ENCODE measurements around the gene BCL6.

The BCL6 gene

GRCh38 chr3:187738331-187739093, 6.8 kb downstream of the BCL6 start:
- peak; percentile 84 for DNase-seq

DNA sequence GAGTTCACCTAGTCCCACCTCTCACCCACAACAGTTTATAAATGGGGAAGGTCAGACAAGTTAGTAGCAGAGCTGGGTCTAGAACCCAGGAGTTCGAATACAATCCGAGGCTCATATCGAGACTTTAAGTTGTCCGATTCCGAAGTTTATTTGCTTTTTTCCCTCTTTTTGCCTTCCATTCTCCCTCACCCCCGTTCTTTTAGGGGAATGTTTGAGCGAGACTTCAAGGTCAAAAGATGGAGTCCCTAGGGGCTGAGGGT, 7.3 kb downstream of the BCL6 start:
- DNase-seq = no peak

DNA sequence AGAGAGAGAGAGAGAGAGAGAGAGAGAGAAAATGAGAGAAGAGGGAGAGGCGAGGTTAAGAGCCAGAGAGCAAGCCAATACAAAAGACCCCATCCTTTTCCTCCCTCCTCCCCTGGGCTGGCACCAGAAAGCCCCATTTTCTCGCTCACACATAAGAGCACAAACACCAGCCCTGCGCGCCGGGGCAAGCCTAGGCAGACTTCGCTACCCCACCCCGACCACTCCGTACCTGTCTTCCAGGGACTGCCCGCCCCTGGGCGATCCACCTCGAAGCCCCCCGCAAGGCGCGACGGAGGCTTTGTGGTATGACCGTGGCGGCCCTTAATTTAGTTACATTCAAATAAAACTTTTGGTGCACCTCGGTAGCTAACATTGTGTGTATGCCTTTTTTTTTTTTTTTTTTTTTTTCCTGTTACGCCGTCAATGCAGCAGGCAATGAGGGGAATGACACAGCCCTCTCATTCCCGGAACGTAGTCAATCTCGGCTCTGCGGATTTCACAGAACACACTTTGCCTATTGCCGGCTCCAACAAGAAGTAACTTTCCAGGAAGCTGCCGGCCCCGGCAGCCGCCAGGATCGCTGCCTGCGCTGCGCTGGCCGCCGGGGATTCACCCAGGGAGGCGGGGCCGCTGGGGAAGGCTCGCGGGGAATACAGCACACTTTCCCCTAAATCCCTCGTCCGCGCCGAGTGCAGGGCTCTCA, 7.7 kb downstream of the BCL6 start:
- peak; percentile 33 for DNase-seq

DNA sequence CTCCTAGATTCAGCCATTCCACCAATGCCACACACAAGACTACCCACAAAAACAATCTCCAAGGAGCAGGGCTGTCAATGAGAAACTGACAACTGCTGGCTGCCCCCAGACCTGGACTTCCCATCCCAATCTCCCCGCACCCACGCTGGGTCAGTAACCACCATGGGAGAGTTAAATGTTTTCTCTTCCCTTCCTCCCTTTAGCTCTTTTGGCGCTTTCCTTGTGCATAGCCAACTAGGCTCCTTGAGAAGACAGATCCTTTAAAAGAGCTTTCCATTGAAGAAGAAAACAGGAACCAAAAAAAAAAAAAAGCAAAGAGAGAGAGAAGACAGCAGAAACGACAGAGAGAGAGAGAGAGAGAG, 8.3 kb downstream of the BCL6 start:
- DNase-seq = peak; percentile 27

DNA sequence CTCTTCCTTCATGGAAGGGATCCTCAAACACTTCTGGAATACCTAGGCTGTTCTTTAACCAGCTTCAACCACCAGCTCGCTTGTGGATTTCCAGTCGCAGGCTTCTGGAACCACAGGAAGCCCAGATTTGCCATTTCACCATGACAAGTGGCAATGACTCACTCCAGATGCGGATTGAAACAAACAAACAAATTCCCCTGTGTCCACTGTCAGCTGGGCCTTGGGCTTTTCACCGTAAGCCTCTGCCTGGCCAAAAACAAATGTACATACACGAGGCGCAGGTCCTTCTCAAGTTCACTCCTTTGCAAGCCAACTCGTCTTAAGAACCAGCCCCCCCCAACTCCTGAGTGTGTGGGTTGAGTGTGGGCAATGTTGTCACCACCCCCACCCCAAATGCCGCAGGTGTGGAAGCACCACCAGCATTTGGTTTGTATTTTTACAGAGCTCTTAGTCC, 8.8 kb downstream of the BCL6 start:
- DNase-seq = no peak

DNA sequence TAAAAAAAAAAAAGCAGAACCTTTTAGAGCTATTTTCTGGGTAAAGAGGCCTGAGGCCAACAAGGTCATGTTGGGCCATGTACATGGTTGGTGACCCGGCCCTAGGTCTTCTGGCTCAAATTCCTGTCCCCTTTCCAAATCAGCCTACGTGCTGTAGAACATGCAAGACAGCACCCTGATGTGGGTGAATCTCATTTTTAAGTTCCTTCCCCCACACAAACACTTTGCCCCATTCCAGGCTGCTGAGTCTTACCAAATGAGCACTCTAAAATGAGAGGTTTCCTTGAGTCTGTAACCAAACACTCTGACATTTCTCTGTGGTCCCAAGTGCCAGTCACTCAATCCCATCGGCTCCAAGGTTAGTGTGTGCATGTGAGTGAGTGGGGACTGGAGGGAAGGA, 9.4 kb downstream of the BCL6 start:
- DNase-seq = no peak

- no peak for DNase-seq
Observed at GRCh38 chr3:187735383-187735782, 9.9 kb downstream of the BCL6 start.

DNA sequence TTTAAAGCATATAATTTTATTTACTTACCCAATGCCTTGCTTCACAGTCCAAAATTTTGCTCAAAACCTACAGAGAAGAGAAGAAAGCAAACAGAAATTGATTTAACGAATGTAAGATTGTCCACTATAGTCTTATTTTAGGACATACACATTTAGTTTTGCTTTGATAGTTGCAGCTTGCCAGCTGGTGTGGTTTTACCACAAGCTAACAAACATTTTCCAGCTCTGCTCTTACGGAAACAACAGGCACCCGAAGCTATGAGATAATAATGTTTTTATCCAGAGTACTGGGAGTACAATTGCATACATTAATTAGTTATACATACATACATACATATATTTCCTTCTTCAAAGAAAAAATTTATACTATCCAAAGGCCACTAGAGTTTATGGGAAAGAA, 10.4 kb downstream of the BCL6 start:
- DNase-seq = no peak

- DNase-seq = no peak
Observed at GRCh38 chr3:187733371-187733770, 11.9 kb downstream of the BCL6 start.

DNA sequence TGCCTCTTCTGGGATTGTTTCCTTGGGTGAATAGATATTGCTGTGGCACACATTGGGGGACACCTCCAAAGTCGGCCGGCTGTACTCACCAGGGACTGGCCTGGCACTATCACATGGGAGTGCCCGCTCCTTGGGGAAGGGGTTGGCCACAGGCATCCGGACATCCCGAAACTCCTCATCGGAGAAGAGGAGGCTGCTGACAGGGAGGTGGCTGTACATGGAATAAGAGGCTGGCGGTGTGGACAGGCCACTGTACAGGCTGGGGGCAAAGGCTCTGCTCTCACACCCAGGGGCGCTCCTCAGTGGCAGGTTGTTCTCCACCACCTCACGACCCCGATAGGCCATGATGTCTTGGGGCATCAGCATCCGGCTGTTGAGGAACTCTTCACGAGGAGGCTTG, 15.7 kb downstream of the BCL6 start:
- no peak for DNase-seq

DNA sequence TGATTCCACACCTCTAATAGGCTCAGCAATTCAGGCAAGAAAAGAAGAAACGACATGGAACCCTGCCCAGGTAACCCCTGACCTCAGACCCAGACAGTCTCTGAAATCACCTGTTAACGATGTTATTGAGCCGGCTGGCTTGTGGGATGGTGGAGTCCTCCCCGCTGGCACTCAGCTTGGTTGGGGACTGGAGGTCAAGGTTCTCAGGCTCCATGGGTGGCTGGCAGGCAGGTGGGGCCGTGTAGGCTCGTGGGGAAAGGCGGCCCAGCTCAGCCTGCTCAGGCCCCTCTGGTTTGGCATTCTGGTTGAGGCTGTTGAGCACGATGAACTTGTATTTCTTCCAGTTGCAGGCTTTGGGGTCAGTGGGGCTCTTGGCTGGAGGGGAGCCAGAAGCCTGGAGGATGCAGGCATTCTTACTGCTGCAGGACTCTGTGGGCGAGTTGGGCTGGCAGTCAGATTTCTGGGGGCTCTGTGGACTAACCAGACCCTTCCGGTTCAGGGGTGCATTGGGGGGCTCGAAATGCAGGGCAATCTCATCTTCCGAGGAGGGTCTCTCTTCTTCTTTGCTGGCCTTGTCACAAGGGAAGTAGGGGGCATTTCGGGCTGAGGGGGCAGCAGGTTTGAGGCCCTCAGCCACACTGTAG, 16.2 kb downstream of the BCL6 start:
- no peak for DNase-seq

- no peak for DNase-seq
Observed at GRCh38 chr3:187728248-187728647, 17.0 kb downstream of the BCL6 start.

DNA sequence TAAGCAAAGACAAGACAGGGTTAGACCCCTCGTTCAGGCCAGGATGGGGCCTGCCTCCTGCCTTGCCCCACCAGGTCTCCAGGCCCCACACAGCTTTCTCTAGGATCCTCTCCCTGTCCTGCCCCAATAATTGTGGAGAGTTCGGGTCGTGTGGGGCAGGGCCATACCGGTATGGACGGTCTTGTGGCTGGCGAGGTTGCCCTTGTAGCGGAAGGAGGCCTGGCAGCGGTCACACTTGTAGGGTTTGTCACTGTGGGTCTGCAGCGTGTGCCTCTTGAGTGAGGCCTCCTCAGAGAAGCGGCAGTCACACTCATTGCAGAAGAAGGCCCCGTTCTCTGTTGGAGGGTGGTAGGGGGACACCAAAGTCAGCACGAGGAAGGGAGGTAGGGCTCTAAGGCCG, 18.7 kb downstream of the BCL6 start:
- no peak for DNase-seq

GRCh38 chr3:187725653-187726370, 19.5 kb downstream of the BCL6 start:
- peak; percentile 85 for DNase-seq

DNA sequence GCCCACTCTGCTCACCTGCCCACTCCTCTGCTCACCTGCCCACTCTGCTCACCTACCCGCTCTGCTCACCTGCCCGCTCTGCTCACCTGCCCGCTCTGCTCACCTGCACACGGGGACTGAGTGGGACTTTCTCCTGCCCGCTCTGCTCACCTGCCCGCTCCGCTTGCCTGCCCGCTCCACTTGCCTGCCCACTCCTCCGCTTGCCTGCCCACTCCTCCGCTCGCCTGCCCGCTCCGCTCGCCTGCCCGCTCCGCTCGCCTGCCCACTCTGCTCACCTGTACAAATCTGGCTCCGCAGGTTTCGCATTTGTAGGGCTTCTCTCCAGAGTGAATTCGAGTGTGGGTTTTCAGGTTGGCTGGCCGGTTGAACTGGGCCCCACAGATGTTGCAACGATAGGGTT, 20.0 kb downstream of the BCL6 start:
- DNase-seq = no peak

DNA sequence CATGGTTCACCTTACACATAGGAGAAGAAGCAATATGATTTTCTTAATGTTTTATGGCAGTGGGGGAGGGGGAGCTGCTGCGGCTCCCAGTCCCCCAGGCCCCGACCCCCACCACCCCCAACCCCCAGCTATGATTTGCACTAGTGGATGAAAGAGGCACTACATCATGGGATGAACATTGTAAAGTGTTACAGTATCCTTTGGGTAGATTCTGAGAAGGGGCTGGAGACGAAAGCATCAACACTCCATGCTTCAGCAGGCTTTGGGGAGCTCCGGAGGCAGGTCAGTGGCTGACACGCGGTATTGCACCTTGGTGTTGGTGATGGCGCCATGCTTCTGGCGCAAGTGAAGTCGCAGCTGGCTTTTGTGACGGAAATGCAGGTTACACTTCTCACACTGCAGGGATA, 23.1 kb downstream of the BCL6 start:
- DNase-seq = no peak

GRCh38 chr3:187721055-187721454, 24.2 kb downstream of the BCL6 start:
- no peak for DNase-seq

DNA sequence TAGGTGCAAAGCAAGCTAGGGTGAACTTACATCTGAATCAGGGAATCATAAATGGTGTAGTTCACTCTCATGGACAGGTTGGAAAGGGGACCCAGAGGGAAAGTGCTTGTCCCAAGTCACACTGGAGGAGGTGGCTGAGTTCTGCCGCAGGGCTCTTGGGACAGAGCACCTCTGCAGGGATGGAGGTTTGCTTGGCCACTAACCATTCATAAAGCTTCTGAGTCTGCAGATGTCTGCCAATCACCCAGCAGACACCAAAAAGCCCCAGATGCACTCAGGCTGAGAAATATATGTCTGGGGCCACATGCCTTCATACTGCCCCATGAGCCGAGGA, 25.0 kb downstream of the BCL6 start:
- DNase-seq = no peak

DNA sequence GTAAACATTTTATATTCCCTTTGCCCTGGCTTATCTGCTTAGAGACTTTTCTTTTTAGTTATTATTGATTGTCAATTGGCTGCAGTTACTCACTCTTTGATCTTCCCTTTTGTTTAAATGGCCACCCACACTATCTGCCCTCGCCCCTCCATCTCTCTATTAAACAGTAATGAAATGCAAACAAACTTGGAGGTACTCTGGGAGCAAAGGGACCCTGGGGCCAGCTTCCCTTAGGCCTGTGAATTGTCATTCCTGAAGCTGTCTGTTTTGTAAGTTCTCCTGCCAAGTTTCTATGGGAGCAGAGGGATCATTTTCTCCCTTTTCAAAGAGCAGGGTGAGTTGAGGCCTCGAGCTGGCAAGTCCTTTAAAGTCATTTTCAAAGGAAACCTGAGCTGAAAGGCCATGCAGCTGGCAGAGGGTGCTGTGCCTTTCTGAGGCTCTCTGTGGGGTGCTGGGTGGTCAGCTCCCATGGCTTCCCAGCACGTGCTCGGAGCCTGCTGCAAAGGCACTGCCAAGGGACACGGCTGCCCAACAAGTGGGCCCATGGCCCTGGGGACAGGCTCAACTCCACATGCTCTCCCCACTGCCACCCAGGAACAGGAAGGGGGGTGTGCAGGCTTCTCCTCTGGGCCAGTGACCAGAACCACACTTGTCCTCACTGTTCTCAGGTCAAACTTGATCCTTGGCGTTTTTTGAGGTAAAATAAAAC, 25.5 kb downstream of the BCL6 start:
- DNase-seq = no peak

DNA sequence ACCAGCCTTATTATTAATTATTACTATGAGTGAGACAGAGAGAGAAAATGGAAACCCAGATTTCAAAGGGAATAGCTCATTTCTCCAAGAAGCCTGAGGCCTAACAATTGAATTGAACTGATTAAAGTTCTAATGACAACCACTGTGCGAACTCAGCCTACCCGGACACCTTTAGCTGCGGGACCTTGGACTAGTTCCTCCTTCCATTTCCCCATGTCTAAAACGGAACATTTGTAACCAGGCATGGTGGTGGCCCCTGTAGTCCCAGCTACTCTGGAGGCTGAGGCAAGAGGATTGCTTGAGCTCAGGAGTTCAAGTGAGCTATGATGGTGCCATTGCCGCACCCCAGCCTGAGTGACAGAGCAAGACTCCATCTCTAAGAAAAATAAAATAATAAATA, 26.5 kb downstream of the BCL6 start:
- DNase-seq = no peak

GRCh38 chr3:187717572-187717971, 27.7 kb downstream of the BCL6 start:
- DNase-seq = no peak

DNA sequence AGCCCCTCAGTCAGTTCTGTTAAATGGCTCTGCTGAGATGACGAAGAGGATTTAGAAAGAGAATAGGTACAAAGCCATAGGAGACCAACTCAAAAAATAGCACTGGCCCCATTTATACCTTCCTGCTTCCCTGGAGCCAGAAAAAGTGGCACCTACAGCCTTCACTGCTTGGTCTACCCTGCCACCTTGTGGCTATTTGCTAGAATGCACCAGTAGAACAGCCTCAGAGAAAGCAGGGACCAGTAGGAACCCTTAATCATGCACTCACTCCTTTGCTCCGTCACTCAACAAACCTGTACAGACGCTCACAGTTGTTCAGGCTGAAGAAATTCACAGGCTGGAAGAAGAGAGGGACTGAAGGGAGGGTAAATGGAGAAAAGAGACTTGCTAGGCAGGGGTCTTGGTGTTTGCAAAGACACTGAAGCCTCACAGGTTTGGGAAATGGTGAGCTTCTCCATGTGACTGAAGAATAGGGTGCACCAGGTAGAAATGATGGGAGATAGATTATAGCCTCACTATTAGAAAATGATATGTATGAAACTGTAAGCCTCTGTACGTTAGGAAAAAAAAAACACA, 30.8 kb downstream of the BCL6 start:
- peak; percentile 58 for DNase-seq

GRCh38 chr3:187713504-187713903, 31.8 kb downstream of the BCL6 start:
- peak; percentile 5 for DNase-seq

Measured in NCI-H2171 treated with DMSO at 0.1 percent for 48 hours (cell line).